ENCODE data around the gene DOCK3.
"Not testable (repeated sequence)": the region's sequence is repeated elsewhere in the genome, so short reads cannot be mapped to it uniquely, and the experiment has no call there.

The DOCK3 gene

DNA sequence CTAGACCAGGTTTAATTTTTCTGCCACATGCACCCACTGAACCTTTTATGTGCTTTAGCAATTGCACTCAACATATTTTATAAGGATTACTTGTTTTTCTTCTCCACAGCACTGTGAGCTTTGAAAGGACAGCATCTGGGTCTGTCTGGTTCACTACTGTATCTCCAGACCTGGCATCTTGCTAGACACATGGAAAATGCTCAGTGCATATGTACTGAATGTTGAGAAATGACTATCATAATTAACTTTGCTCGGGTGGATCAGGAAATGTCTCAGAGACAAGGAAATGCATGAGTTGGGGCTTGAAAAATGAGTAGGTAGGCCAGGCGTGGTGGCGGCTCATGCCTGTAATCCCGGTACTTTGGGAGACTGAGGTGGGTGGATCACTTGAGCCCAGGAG, 40.2 kb downstream of the DOCK3 start:
- TF ChIP-seq Cebpa-rat (IDR thresholded peaks at IDR 0.05) = no peak
- H3K36me3 ChIP-seq = no peaks in the 10 kb centered on the region

DNA sequence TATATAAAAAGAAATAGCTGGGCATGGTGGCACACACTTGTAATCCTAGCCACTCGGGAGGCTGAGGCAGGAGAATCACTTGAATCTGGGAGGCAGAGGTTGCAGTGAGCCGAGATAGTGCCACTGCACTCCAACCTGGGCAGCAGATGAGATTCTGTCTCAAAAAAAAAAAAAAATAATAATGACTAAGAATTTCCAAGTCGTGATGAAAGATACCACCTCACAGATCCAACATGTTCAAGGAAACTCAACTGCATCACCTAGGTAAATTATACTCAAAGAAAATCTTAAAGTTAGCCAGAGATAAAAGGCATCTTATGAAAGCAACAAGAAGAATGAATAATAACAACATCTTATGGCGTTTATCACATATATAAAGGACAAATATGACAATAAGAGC, 50.1 kb downstream of the DOCK3 start:
- Histone ChIP-seq H3K36me3 (no peaks in the 10 kb centered on the region), H3K9me3 (no peaks in the 10 kb centered on the region), H3K4me1 (no peaks in the 10 kb centered on the region), H3K4me2 (no peak overlapping the region), H3K27me3 (no peaks in the 10 kb centered on the region), H3K9ac (no peak overlapping the region), H3K4me3 (no peak overlapping the region), H3K27ac (no peak overlapping the region), H4K20me1 (no peaks in the 10 kb centered on the region)
- no peak for TF ChIP-seq Cebpa-rat (IDR thresholded peaks at IDR 0.05)

More for the DNA sequence above, 40.2 kb downstream of the DOCK3 start:
- Histone ChIP-seq H3K4me2 (no peak overlapping the region), H4K20me1 (no peaks in the 10 kb centered on the region), H3K4me3 (no peak overlapping the region), H3K9ac (no peak overlapping the region), H3K27me3 (no peaks in the 10 kb centered on the region), H3K4me1 (no peaks in the 10 kb centered on the region), H3K27ac (no peak overlapping the region), H3K9me3 (no peaks in the 10 kb centered on the region)

GRCh38 chr3:50734985-50735384, 60.3 kb downstream of the DOCK3 start:
- Histone ChIP-seq H3K4me3 (no peak overlapping the region), H3K4me1 (no peaks in the 10 kb centered on the region), H3K27ac (no peak overlapping the region), H3K4me2 (no peak overlapping the region), H3K36me3 (no peaks in the 10 kb centered on the region), H3K9ac (no peak overlapping the region), H3K9me3 (no peaks in the 10 kb centered on the region), H4K20me1 (no peaks in the 10 kb centered on the region), H3K27me3 (no peaks in the 10 kb centered on the region)
- no peak for TF ChIP-seq Cebpa-rat (IDR thresholded peaks at IDR 0.05)

- H3K36me3 ChIP-seq = no peaks in the 10 kb centered on the region
- H3K9ac ChIP-seq = no peak overlapping the region
- TF ChIP-seq Cebpa-rat (IDR thresholded peaks at IDR 0.05) = no peak
- no peak overlapping the region for H3K4me2 ChIP-seq
- no peak overlapping the region for H3K4me3 ChIP-seq
- no peaks in the 10 kb centered on the region for H4K20me1 ChIP-seq
- H3K4me1 ChIP-seq = no peaks in the 10 kb centered on the region
- no peaks in the 10 kb centered on the region for H3K27me3 ChIP-seq
- H3K9me3 ChIP-seq = no peaks in the 10 kb centered on the region
- no peak overlapping the region for H3K27ac ChIP-seq
Observed at GRCh38 chr3:50737193-50737905, 62.6 kb downstream of the DOCK3 start.

- Histone ChIP-seq H3K4me3 (no peak overlapping the region), H3K27me3 (no peaks in the 10 kb centered on the region), H3K4me2 (no peak overlapping the region), H3K4me1 (no peaks in the 10 kb centered on the region), H3K9ac (no peak overlapping the region), H3K27ac (no peak overlapping the region), H4K20me1 (no peaks in the 10 kb centered on the region), H3K9me3 (no peaks in the 10 kb centered on the region), H3K36me3 (no peaks in the 10 kb centered on the region)
- no peak for TF ChIP-seq Cebpa-rat (IDR thresholded peaks at IDR 0.05)
Observed at GRCh38 chr3:50737906-50738598, 63.3 kb downstream of the DOCK3 start.

DNA sequence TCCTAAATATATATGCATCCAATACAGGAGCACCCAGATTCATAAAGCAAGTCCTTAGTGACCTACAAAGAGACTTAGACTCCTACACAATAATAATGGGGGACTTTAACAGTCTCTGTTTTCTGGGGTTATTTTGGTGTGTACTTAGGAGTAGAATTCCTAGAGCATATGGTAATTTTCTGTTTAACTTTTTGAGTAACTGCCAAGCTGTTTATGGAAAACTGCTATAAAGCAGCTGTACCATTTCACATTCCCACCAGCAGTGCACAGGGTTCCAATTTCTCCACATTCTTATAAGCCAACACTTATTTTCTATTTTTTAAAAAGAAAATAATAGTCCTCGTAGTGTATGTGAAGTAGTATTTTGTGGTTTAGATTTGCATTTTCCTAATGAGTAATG, 68.9 kb downstream of the DOCK3 start:
- Histone ChIP-seq H3K36me3 (no peaks in the 10 kb centered on the region), H3K4me3 (no peak overlapping the region), H3K9ac (no peak overlapping the region), H3K4me2 (no peak overlapping the region), H3K4me1 (no peaks in the 10 kb centered on the region), H3K9me3 (no peaks in the 10 kb centered on the region), H3K27ac (no peak overlapping the region), H3K27me3 (no peaks in the 10 kb centered on the region), H4K20me1 (no peaks in the 10 kb centered on the region)
- no peak for TF ChIP-seq Cebpa-rat (IDR thresholded peaks at IDR 0.05)

GRCh38 chr3:50749822-50750221, 75.1 kb downstream of the DOCK3 start:
- Histone ChIP-seq H3K4me2 (no peak overlapping the region), H3K27me3 (no peaks in the 10 kb centered on the region), H3K27ac (no peak overlapping the region), H3K9ac (no peak overlapping the region), H3K4me1 (no peaks in the 10 kb centered on the region), H3K36me3 (no peaks in the 10 kb centered on the region), H3K4me3 (no peak overlapping the region), H3K9me3 (no peaks in the 10 kb centered on the region), H4K20me1 (no peaks in the 10 kb centered on the region)
- no peak for TF ChIP-seq Cebpa-rat (IDR thresholded peaks at IDR 0.05)

DNA sequence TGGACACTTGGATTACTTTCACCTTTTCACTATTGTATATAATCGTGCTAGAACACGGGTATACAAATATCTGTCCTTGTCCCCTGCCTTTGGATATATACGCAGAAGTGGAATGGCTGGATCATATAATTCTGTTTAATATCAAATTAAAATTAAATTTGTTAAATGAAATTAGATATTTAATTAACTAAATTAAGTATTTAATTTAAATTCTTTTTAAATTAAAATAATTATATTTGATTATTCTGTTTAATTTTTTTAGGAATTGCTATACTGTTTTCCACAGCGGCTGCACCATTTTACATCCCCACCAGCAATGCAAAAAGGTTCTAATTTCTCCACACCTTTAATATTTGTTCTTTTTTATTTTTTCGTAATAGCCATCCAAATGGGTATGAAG, 84.3 kb downstream of the DOCK3 start:
- Histone ChIP-seq H4K20me1 (no peaks in the 10 kb centered on the region), H3K27ac (no peak overlapping the region), H3K9me3 (peaks cover 8% of the 10 kb centered on the region; the same call in 1 of the 2 replicates), H3K27me3 (no peaks in the 10 kb centered on the region), H3K36me3 (no peaks in the 10 kb centered on the region), H3K4me1 (no peaks in the 10 kb centered on the region), H3K4me3 (no peak overlapping the region), H3K4me2 (no peak overlapping the region), H3K9ac (no peak overlapping the region)
- TF ChIP-seq Cebpa-rat (IDR thresholded peaks at IDR 0.05) = no peak

DNA sequence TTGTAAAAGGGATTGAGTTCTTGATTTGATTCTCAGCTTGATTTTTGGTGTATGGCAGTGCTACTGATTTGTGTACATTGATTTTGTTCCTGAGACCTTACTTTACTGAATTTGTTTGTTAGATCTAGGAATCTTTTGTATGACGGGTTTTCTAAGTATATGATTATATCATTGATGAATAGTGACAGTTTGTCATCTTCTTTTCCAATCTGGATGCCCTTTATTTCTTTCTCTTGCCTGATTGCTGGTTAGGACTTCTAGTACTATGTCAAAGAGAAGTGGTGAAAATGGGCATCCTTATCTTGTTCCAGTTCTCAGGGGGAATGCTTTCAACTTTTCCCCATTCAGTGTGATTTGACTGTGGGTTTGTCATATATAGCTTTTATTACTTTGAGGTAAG, 103.0 kb downstream of the DOCK3 start:
- H3K27ac ChIP-seq = no peak overlapping the region
- no peak overlapping the region for H3K9ac ChIP-seq
- no peaks in the 10 kb centered on the region for H3K4me1 ChIP-seq

GRCh38 chr3:50781766-50782165, 107.0 kb downstream of the DOCK3 start:
- H3K4me2 ChIP-seq, H3K27ac ChIP-seq, H3K9ac ChIP-seq, H4K20me1 ChIP-seq, H3K27me3 ChIP-seq, H3K4me1 ChIP-seq, H3K36me3 ChIP-seq, H3K4me3 ChIP-seq: not testable (repeated sequence)
- peaks cover 19% of the 10 kb centered on the region for H3K9me3 ChIP-seq

More for the DNA sequence above, 103.0 kb downstream of the DOCK3 start:
- Histone ChIP-seq H4K20me1 (no peaks in the 10 kb centered on the region), H3K4me2 (no peak overlapping the region), H3K4me3 (no peak overlapping the region), H3K27me3 (no peaks in the 10 kb centered on the region), H3K36me3 (no peaks in the 10 kb centered on the region), H3K9me3 (0 out of 2 replicates have a peak, but pooled peaks cover 5% of the 10 kb centered on the region)
- TF ChIP-seq Cebpa-rat (IDR thresholded peaks at IDR 0.05) = no peak
